ENCODE results near the gene ARNT2. TPM values are rescaled to one million over a fixed set of nuclear protein-coding genes. Genes with fewer than 3 reads are reported as not detected.

ARNT2 gene
- total RNA-seq, 4 donors from 2014 or later: 1.8 to 5.1 (median 3.6) TPM

DNA sequence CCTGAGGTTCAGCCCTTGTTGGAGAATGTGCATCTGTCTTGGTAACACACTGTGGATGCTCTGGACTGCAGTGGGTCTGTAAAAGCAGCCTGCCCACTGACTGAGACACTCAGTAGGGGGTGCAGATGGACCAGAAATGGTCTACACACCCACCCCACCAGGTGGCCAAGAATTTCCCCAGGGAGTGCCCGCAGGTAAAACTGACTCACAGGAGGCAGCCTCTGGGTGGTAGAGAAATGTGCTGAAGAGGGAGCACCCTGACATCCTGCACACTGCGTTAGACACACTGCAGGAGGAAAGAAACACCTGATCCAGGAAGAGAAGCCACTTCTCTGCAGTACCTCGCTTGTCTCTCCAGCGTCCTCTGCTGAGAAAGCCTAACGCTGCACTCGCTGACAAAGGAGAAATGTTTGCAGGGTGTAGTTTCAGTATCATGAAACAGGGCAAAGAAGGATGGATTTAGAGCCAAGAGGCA is 181.4 kb downstream of the ARNT2 start:
- H3K27me3 ChIP-seq: no peaks in the 10 kb centered on the region
- peaks cover 9% of the 10 kb centered on the region for H3K4me1 ChIP-seq
- no peak for DNase-seq (ENCODE audit: low spot score in 2 of 2)
- no peaks in the 10 kb centered on the region for H3K9me3 ChIP-seq
- WGBS: 50% methylated on average over 6 of the region's 6 CpGs
- no peak overlapping the region for H3K4me3 ChIP-seq
- no peaks in the 10 kb centered on the region for H3K36me3 ChIP-seq
- TF ChIP-seq POLR2AphosphoS5 (IDR thresholded peaks at IDR 0.05): no peak
- no peak for TF ChIP-seq POLR2A (IDR thresholded peaks at IDR 0.05)
- TF ChIP-seq, protein P1, sequence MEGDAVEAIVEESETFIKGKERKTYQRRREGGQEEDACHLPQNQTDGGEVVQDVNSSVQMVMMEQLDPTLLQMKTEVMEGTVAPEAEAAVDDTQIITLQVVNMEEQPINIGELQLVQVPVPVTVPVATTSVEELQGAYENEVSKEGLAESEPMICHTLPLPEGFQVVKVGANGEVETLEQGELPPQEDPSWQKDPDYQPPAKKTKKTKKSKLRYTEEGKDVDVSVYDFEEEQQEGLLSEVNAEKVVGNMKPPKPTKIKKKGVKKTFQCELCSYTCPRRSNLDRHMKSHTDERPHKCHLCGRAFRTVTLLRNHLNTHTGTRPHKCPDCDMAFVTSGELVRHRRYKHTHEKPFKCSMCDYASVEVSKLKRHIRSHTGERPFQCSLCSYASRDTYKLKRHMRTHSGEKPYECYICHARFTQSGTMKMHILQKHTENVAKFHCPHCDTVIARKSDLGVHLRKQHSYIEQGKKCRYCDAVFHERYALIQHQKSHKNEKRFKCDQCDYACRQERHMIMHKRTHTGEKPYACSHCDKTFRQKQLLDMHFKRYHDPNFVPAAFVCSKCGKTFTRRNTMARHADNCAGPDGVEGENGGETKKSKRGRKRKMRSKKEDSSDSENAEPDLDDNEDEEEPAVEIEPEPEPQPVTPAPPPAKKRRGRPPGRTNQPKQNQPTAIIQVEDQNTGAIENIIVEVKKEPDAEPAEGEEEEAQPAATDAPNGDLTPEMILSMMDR (IDR thresholded peaks at IDR 0.05): no peak
- TF ChIP-seq EP300 (IDR thresholded peaks at IDR 0.05): no peak
- no peak overlapping the region for H3K27ac ChIP-seq

DNA sequence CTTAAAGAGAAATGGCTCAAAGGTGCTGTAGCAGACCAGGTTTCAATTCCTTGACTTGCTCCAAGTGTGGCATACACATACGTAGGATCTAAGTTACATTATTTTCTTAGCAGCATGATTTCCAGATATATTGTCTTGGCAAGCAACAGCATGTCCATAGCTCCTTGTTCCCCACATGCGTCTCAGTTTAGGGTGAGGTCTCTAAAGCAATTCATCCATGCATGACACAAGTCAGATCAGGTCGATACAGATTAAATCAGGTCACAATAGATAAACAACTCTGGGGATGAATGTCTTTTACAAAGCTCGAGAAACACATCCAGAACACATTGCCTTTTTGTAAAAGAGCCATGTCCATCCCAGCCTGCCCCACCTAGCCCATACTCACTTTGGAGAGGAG is 182.0 kb downstream of the ARNT2 start:
- Histone ChIP-seq H3K9me3 (no peaks in the 10 kb centered on the region), H3K36me3 (no peaks in the 10 kb centered on the region), H3K27ac (no peak overlapping the region), H3K4me1 (peaks cover 7% of the 10 kb centered on the region), H3K27me3 (no peaks in the 10 kb centered on the region), H3K4me3 (no peak overlapping the region)
- TF ChIP-seq, protein P1 (IDR thresholded peaks at IDR 0.05): no peak
- TF ChIP-seq EP300 (IDR thresholded peaks at IDR 0.05) (no peak), POLR2A (IDR thresholded peaks at IDR 0.05) (no peak), POLR2AphosphoS5 (IDR thresholded peaks at IDR 0.05) (no peak)
- DNase-seq (ENCODE audit: low spot score in 2 of 2): no peak
- WGBS: 68% methylated on average over 4 of the region's 4 CpGs

DNA sequence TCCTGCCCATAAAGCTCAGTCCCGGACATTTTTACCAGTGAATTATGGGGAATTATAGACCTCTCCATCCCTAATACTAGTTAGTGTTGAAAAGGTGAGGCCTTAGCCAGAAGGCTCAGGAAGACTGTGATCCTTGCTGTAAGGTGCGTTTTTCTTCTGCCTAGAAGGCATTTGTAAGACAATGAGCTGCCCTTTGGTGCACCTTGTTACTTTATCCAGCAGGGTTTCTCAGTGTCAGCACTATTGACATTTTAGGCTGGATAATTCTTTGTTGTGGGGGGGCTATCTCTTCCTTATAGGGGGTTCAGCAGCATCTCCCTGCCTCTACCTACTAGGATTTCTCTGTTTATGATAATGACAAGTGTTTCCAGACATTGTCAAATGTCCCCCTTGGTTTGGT is 182.8 kb downstream of the ARNT2 start:
- no peaks in the 10 kb centered on the region for H3K9me3 ChIP-seq
- no peaks in the 10 kb centered on the region for H3K27me3 ChIP-seq
- no peak for DNase-seq (ENCODE audit: low spot score in 2 of 2)
- WGBS: 65% methylated on average over 2 of the region's 2 CpGs
- no peaks in the 10 kb centered on the region for H3K36me3 ChIP-seq
- peaks cover 7% of the 10 kb centered on the region for H3K4me1 ChIP-seq
- no peak for TF ChIP-seq EP300 (IDR thresholded peaks at IDR 0.05)
- TF ChIP-seq, protein P1 (IDR thresholded peaks at IDR 0.05): no peak
- TF ChIP-seq POLR2AphosphoS5 (IDR thresholded peaks at IDR 0.05): no peak
- TF ChIP-seq POLR2A (IDR thresholded peaks at IDR 0.05): no peak
- H3K27ac ChIP-seq: no peak overlapping the region
- H3K4me3 ChIP-seq: no peak overlapping the region

DNA sequence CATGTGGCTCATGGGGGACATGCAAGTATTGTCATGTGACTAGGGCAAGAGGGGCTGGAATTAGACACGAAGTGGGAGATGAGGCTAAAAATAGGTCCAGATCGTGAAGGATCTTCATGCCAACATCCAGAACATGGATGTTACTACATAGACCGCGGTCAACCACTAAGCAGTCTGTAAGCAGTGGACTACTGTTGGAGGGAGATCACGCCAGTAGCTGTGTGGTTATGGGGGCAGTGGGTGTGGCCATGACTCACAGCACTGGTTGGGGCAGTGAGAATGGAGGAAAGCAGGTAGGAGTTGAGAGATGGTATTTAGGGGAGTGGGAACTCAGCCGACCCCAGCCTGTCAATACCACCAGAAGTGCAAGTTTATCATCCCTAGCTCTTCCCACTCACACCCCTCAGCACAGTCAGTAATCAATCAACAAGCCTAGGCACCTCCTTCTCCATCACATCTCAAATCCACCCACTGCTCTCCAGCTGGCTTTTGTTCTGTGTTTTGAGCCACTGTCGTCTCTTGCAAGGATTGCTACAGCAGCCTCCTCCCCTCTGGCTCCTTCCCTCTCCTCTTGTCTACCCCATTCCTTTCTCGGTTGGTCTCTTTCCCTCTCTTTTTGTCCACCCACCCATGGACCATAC is 183.8 kb downstream of the ARNT2 start:
- no peak for DNase-seq (ENCODE audit: low spot score in 2 of 2)
- H3K27ac ChIP-seq: no peak overlapping the region
- no peaks in the 10 kb centered on the region for H3K27me3 ChIP-seq
- 85% methylated on average over 8 of the region's 8 CpGs for WGBS
- H3K9me3 ChIP-seq: no peaks in the 10 kb centered on the region
- H3K4me1 ChIP-seq: peaks cover 7% of the 10 kb centered on the region
- no peak overlapping the region for H3K4me3 ChIP-seq
- TF ChIP-seq POLR2AphosphoS5 (IDR thresholded peaks at IDR 0.05) (no peak), EP300 (IDR thresholded peaks at IDR 0.05) (no peak), POLR2A (IDR thresholded peaks at IDR 0.05) (no peak)
- TF ChIP-seq, protein P1 (IDR thresholded peaks at IDR 0.05): no peak
- no peaks in the 10 kb centered on the region for H3K36me3 ChIP-seq

DNA sequence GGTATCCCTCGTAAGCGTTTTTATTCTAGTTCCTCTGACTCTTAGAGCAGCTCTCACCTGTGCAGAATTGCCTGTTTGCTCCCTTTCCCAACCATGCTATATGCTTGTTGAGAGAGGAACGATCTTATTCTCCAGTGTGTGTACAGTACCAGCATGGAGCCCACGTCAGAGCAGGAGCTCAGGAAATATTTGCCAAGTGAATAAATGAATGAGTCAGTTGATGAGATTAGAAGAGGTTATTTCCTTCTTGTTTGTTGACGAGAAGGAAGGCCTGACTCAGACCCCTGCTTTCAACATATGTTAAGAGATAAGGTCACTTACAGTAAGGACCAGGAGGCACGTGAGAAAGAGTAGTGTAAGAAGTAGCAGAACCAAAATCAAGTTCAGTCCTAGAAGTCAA is 184.6 kb downstream of the ARNT2 start:
- H3K4me1 ChIP-seq: peaks cover 7% of the 10 kb centered on the region
- no peak for TF ChIP-seq POLR2A (IDR thresholded peaks at IDR 0.05)
- TF ChIP-seq POLR2AphosphoS5 (IDR thresholded peaks at IDR 0.05): no peak
- TF ChIP-seq, protein P1 (IDR thresholded peaks at IDR 0.05): no peak
- TF ChIP-seq EP300 (IDR thresholded peaks at IDR 0.05): no peak
- no peak overlapping the region for H3K27ac ChIP-seq
- H3K4me3 ChIP-seq: no peak overlapping the region
- no peak for DNase-seq (ENCODE audit: low spot score in 2 of 2)
- H3K36me3 ChIP-seq: no peaks in the 10 kb centered on the region
- 87% methylated on average over 6 of the region's 6 CpGs for WGBS
- H3K27me3 ChIP-seq: no peaks in the 10 kb centered on the region
- H3K9me3 ChIP-seq: no peaks in the 10 kb centered on the region
